A549 (cell line): Measurements from ENCODE around the gene B9D1.

Experiments
- CTCF ChIP-seq: fragments of >200 bp; sonication (Bioruptor Twin); formaldehyde crosslinking; IDR thresholded peaks from 3 replicates; pipeline ENCODE4 v1.5.1; 2016
- EP300 ChIP-seq, 2 experiments: fragments of >200 bp; sonication (Bioruptor Twin); formaldehyde crosslinking; IDR thresholded peaks; 2 replicates in 1 of 2; 3 replicates in 1 of 2; pipeline ENCODE4 v1.6.1; 2016 to 2017
- HMGXB4 ChIP-seq: fragments of 250-450 bp; sonication (Bioruptor Pico); IDR thresholded peaks from 2 replicates; pipeline ENCODE4 v1.5.0; 2021; ENCODE audit warnings: mild to moderate bottlenecking, moderate library complexity, borderline replicate concordance
- JUN ChIP-seq, 2 experiments: fragments of >200 bp; sonication (Bioruptor Twin); formaldehyde crosslinking; IDR thresholded peaks; 2 replicates in 1 of 2; 3 replicates in 1 of 2; pipeline ENCODE4 v1.6.1; 2016 to 2017
- KDM1A ChIP-seq: fragments of 200-600 bp; sonication (generic); IDR thresholded peaks from 2 replicates; pipeline ENCODE4 v1.6.1; 2016; ENCODE audit warnings: low read depth, mild to moderate bottlenecking
- MAFK ChIP-seq: fragments of 450-650 bp; IDR thresholded peaks from 2 replicates; pipeline ENCODE4 v1.6.1; 2014; ENCODE audit not compliant: partially characterized antibody
- NFE2L2 ChIP-seq: fragments of 150-350 bp; conservative IDR thresholded peaks from 2 replicates; pipeline ENCODE4 v1.6.1; 2014; ENCODE audit warnings: low read length
- POLR2A ChIP-seq: IDR thresholded peaks from 2 replicates; pipeline ENCODE4 v1.6.1; 2012; ENCODE audit warnings: mild to moderate bottlenecking, low read length
- RNF2 ChIP-seq: fragments of 200-600 bp; sonication (generic); IDR thresholded peaks from 2 replicates; pipeline ENCODE4 v1.6.1; 2016; ENCODE audit warnings: low read depth, mild to moderate bottlenecking, antibody characterized with exemption, moderate library complexity, borderline replicate concordance
- SMC3 ChIP-seq: fragments of >200 bp; sonication (Bioruptor Twin); formaldehyde crosslinking; IDR thresholded peaks from 3 replicates; pipeline ENCODE4 v1.6.1; 2018; ENCODE audit warnings: inconsistent platforms
- ZC3H11A ChIP-seq: fragments of 450-650 bp; IDR thresholded peaks from 2 replicates; pipeline ENCODE4 v1.6.1; 2014; ENCODE audit warnings: antibody characterized with exemption, mild to moderate bottlenecking
- ZFP36 ChIP-seq: fragments of 450-650 bp; IDR thresholded peaks from 2 replicates; pipeline ENCODE4 v1.6.1; 2014; ENCODE audit warnings: borderline replicate concordance; ENCODE audit not compliant: partially characterized antibody

- no peak for TF ChIP-seq NFE2L2
- no peak for TF ChIP-seq CTCF
- no peak for TF ChIP-seq ZFP36
- TF ChIP-seq EP300 (IDR thresholded peaks at IDR 0.05) = no peak
- no peak for TF ChIP-seq MAFK
- TF ChIP-seq HMGXB4 (CRISPR knock-in tag) = no peak
- TF ChIP-seq POLR2A = no peak
- no peak for TF ChIP-seq JUN (IDR thresholded peaks at IDR 0.05)
- no peak for TF ChIP-seq ZC3H11A
- no peak for TF ChIP-seq KDM1A
- TF ChIP-seq SMC3 = no peak
- TF ChIP-seq RNF2 = no peak
These were observed 48.5 kb upstream of the B9D1 start, which contains the start of gene RNF112 for GRCh38 chr17:19410875-19411620.
